GM19240 (cell line): ENCODE data around the gene PPP4R4.
A peak's percentile ranks its signal among the peaks of the same experiment; 100 is the strongest.

Experiments used
- DNase-seq: peaks from one replicate; pipeline ENCODE4 v3.0.0; 2011; ENCODE audit warnings: low spot score; ENCODE audit not compliant: insufficient read length

The PPP4R4 gene

GRCh38 chr14:94173885-94174603 lies at the start of gene PPP4R4:
PPP4R4 (plus strand) TSS chr14:94174322; CDS start chr14:94174466, 144 bp downstream.
- peak; percentile 43 for DNase-seq

- no peak for DNase-seq
Measured at GRCh38 chr14:94124582-94125377, 49.3 kb upstream of the PPP4R4 start.

- DNase-seq: no peak
Measured at GRCh38 chr14:94125659-94126418, 48.3 kb upstream of the PPP4R4 start.

GRCh38 chr14:94126419-94126677 lies 47.8 kb upstream of the PPP4R4 start:
- DNase-seq: no peak

- no peak for DNase-seq
Measured at GRCh38 chr14:94126800-94127199, 47.3 kb upstream of the PPP4R4 start.

- no peak for DNase-seq
Measured at GRCh38 chr14:94127330-94127729, 46.8 kb upstream of the PPP4R4 start.

- no peak for DNase-seq
Measured at GRCh38 chr14:94128216-94128839, 45.8 kb upstream of the PPP4R4 start.

- peak; percentile 88 for DNase-seq
Measured at GRCh38 chr14:94129111-94129757, 44.9 kb upstream of the PPP4R4 start, which contains the start of gene IFI27L2. IFI27L2 (minus strand) TSS chr14:94129604; CDS start chr14:94129564, 40 bp downstream.

GRCh38 chr14:94129758-94130414 lies 44.2 kb upstream of the PPP4R4 start:
- DNase-seq: no peak

- no peak for DNase-seq
Measured at GRCh38 chr14:94132285-94132887, 41.7 kb upstream of the PPP4R4 start.

- DNase-seq: no peak
Measured at GRCh38 chr14:94135476-94135875, 38.6 kb upstream of the PPP4R4 start.

GRCh38 chr14:94136575-94137331 lies 37.4 kb upstream of the PPP4R4 start:
- peak; percentile 74 for DNase-seq

GRCh38 chr14:94138251-94138650 lies 35.9 kb upstream of the PPP4R4 start:
- no peak for DNase-seq

- no peak for DNase-seq
Measured at GRCh38 chr14:94139006-94139405, 35.1 kb upstream of the PPP4R4 start.

- no peak for DNase-seq
Measured at GRCh38 chr14:94139421-94139820, 34.7 kb upstream of the PPP4R4 start.

- no peak for DNase-seq
Measured at GRCh38 chr14:94142247-94142646, 31.9 kb upstream of the PPP4R4 start.

GRCh38 chr14:94142836-94143235 lies 31.3 kb upstream of the PPP4R4 start:
- DNase-seq: no peak

GRCh38 chr14:94143239-94143638 lies 30.9 kb upstream of the PPP4R4 start:
- DNase-seq: no peak

GRCh38 chr14:94143711-94144110 lies 30.4 kb upstream of the PPP4R4 start:
- no peak for DNase-seq
